H9 (cell line): Measurements from ENCODE around the gene LAIR1. TPM values are rescaled to one million over a fixed set of nuclear protein-coding genes. Genes with fewer than 3 reads are reported as not detected.

Source experiments
- DNase-seq: peaks from one replicate; pipeline ENCODE4 v3.0.0-alpha.2; 2017
- H2AFZ ChIP-seq: one replicate; pipeline ENCODE4 v1.6.1; 2013; ENCODE audit warnings: mild to moderate bottlenecking, low read length, control low read depth, moderate library complexity
- H2AK5ac ChIP-seq: 2 replicates; pipeline ENCODE4 v1.6.1; 2013; ENCODE audit warnings: low read length, control low read depth, mixed read lengths; ENCODE audit not compliant: insufficient read length
- H2BK120ac ChIP-seq: one replicate; pipeline ENCODE4 v1.6.1; 2013; ENCODE audit warnings: low read depth, mild to moderate bottlenecking, low read length, control low read depth, inconsistent platforms; ENCODE audit not compliant: poor library complexity, severe bottlenecking
- H2BK12ac ChIP-seq: 2 replicates; pipeline ENCODE4 v1.6.1; 2013; ENCODE audit warnings: low read length, control low read depth, mixed read lengths, low read depth; ENCODE audit not compliant: insufficient read length
- H2BK15ac ChIP-seq: 2 replicates; pipeline ENCODE4 v1.6.1; 2013; ENCODE audit warnings: low read depth, low read length, control low read depth
- H2BK20ac ChIP-seq: one replicate; pipeline ENCODE4 v1.6.1; 2013; ENCODE audit warnings: low read depth, mild to moderate bottlenecking, low read length, control low read depth, inconsistent platforms; ENCODE audit not compliant: poor library complexity, severe bottlenecking
- H2BK5ac ChIP-seq: 2 replicates; pipeline ENCODE4 v1.6.1; 2013; ENCODE audit warnings: low read length, control low read depth, mixed read lengths; ENCODE audit not compliant: insufficient read length
- H3K14ac ChIP-seq: 2 replicates; pipeline ENCODE4 v1.6.1; 2013; ENCODE audit warnings: low read length, control low read depth; ENCODE audit not compliant: insufficient read depth
- H3K18ac ChIP-seq: 2 replicates; pipeline ENCODE4 v1.6.1; 2013; ENCODE audit warnings: low read depth, mild to moderate bottlenecking, mixed read lengths, low read length, control low read depth; ENCODE audit not compliant: insufficient read length
- H3K23ac ChIP-seq: 2 replicates; pipeline ENCODE4 v1.6.1; 2013; ENCODE audit warnings: low read length, control low read depth, mixed read lengths, low read depth; ENCODE audit not compliant: insufficient read length
- H3K23me2 ChIP-seq: 2 replicates; pipeline ENCODE4 v1.6.1; 2013; ENCODE audit warnings: low read depth, mild to moderate bottlenecking, mixed read lengths, low read length, control low read depth; ENCODE audit not compliant: insufficient read length, poor library complexity, severe bottlenecking
- H3K27ac ChIP-seq: 2 replicates; pipeline ENCODE4 v1.5.1; 2013; ENCODE audit warnings: low read length, control low read depth, mixed read lengths, low read depth; ENCODE audit not compliant: insufficient read length
- H3K27me3 ChIP-seq: 2 replicates; pipeline ENCODE4 v1.6.1; 2013; ENCODE audit warnings: low read length, control low read depth, inconsistent platforms; ENCODE audit not compliant: insufficient read depth
- H3K4ac ChIP-seq: 2 replicates; pipeline ENCODE4 v1.6.1; 2013; ENCODE audit warnings: low read depth, mild to moderate bottlenecking, control low read depth, inconsistent platforms, low read length, moderate library complexity
- H3K4me1 ChIP-seq: 2 replicates; pipeline ENCODE4 v1.6.1; 2013; ENCODE audit warnings: low read length, control low read depth, inconsistent platforms; ENCODE audit not compliant: insufficient read depth
- H3K4me2 ChIP-seq: 2 replicates; pipeline ENCODE4 v1.6.1; 2013; ENCODE audit warnings: low read length, control low read depth, mixed read lengths; ENCODE audit not compliant: insufficient read length, insufficient read depth
- H3K56ac ChIP-seq: 2 replicates; pipeline ENCODE4 v1.6.1; 2013; ENCODE audit warnings: low read depth, mild to moderate bottlenecking, mixed read lengths, low read length, control low read depth; ENCODE audit not compliant: insufficient read length
- H3K79me1 ChIP-seq: 2 replicates; pipeline ENCODE4 v1.6.1; 2013; ENCODE audit warnings: low read depth, mild to moderate bottlenecking, moderate library complexity, low read length, control low read depth, inconsistent platforms; ENCODE audit not compliant: insufficient read depth, poor library complexity, severe bottlenecking
- H3K79me2 ChIP-seq: 2 replicates; pipeline ENCODE4 v1.6.1; 2013; ENCODE audit warnings: low read length, control low read depth, inconsistent platforms; ENCODE audit not compliant: insufficient read depth
- H3K9ac ChIP-seq: 2 replicates; pipeline ENCODE4 v1.6.1; 2013; ENCODE audit warnings: low read length, control low read depth, mixed read lengths; ENCODE audit not compliant: insufficient read length; ENCODE audit errors: extremely low read depth
- H3K9me3 ChIP-seq: one replicate; pipeline ENCODE4 v1.6.1; 2013; ENCODE audit warnings: low read depth, low read length, inconsistent platforms; ENCODE audit not compliant: control insufficient read depth
- H3T11ph ChIP-seq: one replicate; pipeline ENCODE4 v1.6.1; 2013; ENCODE audit warnings: mild to moderate bottlenecking, low read length, control low read depth, inconsistent platforms
- H4K20me1 ChIP-seq: one replicate; pipeline ENCODE4 v1.6.1; 2013; ENCODE audit not compliant: control insufficient read depth, insufficient read length, insufficient read depth
- H4K5ac ChIP-seq: 2 replicates; pipeline ENCODE4 v1.6.1; 2013; ENCODE audit warnings: low read depth, mild to moderate bottlenecking, mixed read lengths, low read length, control low read depth; ENCODE audit not compliant: insufficient read length
- H4K8ac ChIP-seq: replicated peaks from 2 replicates; pipeline ENCODE4 v1.6.1; 2013; ENCODE audit warnings: low read length, control low read depth, mixed read lengths, low read depth; ENCODE audit not compliant: insufficient read length
- H4K91ac ChIP-seq: 2 replicates; pipeline ENCODE4 v1.6.1; 2013; ENCODE audit warnings: low read depth, mild to moderate bottlenecking, moderate library complexity, mixed read lengths, low read length, control low read depth; ENCODE audit not compliant: insufficient read length
- H3K27ac Mint-ChIP-seq, 3 experiments: 2 replicates in 2 of 3; 3 replicates in 1 of 3; pipeline ENCODE4 v1.8.0; 2020 to 2021; ENCODE audit warnings: mixed read lengths in 3 of 3, mild to moderate bottlenecking in 1 of 3, moderate library complexity in 1 of 3
- H3K27me3 Mint-ChIP-seq: 2 replicates; pipeline ENCODE4 v1.8.0; 2021; ENCODE audit warnings: low read depth, mild to moderate bottlenecking, moderate library complexity, mixed read lengths
- H3K36me3 Mint-ChIP-seq, 3 experiments: 2 replicates in 2 of 3; 3 replicates in 1 of 3; pipeline ENCODE4 v1.8.0; 2020 to 2021; ENCODE audit warnings: low read depth in 3 of 3, mixed read lengths in 3 of 3; ENCODE audit not compliant: insufficient read depth in 1 of 3
- H3K4me1 Mint-ChIP-seq, 2 experiments: 2 replicates each; pipeline ENCODE4 v1.8.0; 2020; ENCODE audit warnings: mixed read lengths in 2 of 2
- H3K4me3 Mint-ChIP-seq, 2 experiments: 2 replicates in 1 of 2; 3 replicates in 1 of 2; pipeline ENCODE4 v1.8.0; 2020 to 2021; ENCODE audit warnings: mild to moderate bottlenecking in 2 of 2, mixed read lengths in 2 of 2, moderate library complexity in 1 of 2
- H3K9me3 Mint-ChIP-seq, 2 experiments: 2 replicates in 1 of 2; 3 replicates in 1 of 2; pipeline ENCODE4 v1.8.0; 2020; ENCODE audit warnings: mild to moderate bottlenecking in 2 of 2, mixed read lengths in 2 of 2, moderate library complexity in 1 of 2
- WGBS: extraction: QIAGEN DNeasy Blood & Tissue Kit; methylation state at CpG from one replicate; pipeline ENCODE4 v1.1.7; 2013; ENCODE audit warnings: missing lambda C conversion rate, low lambda C conversion rate, mixed read lengths; ENCODE audit not compliant: insufficient read length; ENCODE audit errors: extremely low coverage; 5-methylcytosine and 5-hydroxymethylcytosine counted together
- total RNA-seq: library from RNA; stranded (reverse); gene quantifications from 2 replicates; pipeline ENCODE4 v1.2.1, GENCODE V29; 2021
- TF ChIP-seq, protein P1 (sequence below): fragments of 200-600 bp; sonication (generic); conservative IDR thresholded peaks from 3 replicates; pipeline ENCODE4 v1.8.0; 2021; ENCODE audit warnings: antibody characterized with exemption, mild to moderate bottlenecking

LAIR1 gene
- total RNA-seq, 1 experiment from 2014 or later: not detected

- Mint-ChIP-seq H3K27me3 (peaks cover 23% of the 10 kb centered on the region), H3K4me1 (peaks cover 0 to 6% of the 10 kb centered on the region in 2 experiments; a peak in 1 of 4 replicates), H3K9me3 (peaks cover 0 to 31% of the 10 kb centered on the region in 2 experiments; a peak in 2 of 5 replicates), H3K27ac (no peak overlapping the region), H3K4me3 (no peak overlapping the region), H3K36me3 (no peaks in the 10 kb centered on the region)
- no peaks in the 10 kb centered on the region for H3K79me2 ChIP-seq
- no peaks in the 10 kb centered on the region for H3K27me3 ChIP-seq
- H3K23me2 ChIP-seq: no peaks in the 10 kb centered on the region
- no peak overlapping the region for H3K23ac ChIP-seq
- no peaks in the 10 kb centered on the region for H4K20me1 ChIP-seq
- no peak overlapping the region for H2BK20ac ChIP-seq
- no CpG with 5 or more reads among the region's 14 CpGs for WGBS
- H2AK5ac ChIP-seq: no peak overlapping the region
- H2BK120ac ChIP-seq: no peak overlapping the region
- no peak overlapping the region for H3T11ph ChIP-seq
- no peaks in the 10 kb centered on the region for H3K79me1 ChIP-seq
- H3K14ac ChIP-seq: 0 out of 2 replicates have a peak overlapping the region, but pooled peaks have one; percentile 22
- H4K8ac ChIP-seq: no peak overlapping the region
- no peak overlapping the region for H3K27ac ChIP-seq
- H3K9ac ChIP-seq: no peak overlapping the region
- TF ChIP-seq, protein P1, sequence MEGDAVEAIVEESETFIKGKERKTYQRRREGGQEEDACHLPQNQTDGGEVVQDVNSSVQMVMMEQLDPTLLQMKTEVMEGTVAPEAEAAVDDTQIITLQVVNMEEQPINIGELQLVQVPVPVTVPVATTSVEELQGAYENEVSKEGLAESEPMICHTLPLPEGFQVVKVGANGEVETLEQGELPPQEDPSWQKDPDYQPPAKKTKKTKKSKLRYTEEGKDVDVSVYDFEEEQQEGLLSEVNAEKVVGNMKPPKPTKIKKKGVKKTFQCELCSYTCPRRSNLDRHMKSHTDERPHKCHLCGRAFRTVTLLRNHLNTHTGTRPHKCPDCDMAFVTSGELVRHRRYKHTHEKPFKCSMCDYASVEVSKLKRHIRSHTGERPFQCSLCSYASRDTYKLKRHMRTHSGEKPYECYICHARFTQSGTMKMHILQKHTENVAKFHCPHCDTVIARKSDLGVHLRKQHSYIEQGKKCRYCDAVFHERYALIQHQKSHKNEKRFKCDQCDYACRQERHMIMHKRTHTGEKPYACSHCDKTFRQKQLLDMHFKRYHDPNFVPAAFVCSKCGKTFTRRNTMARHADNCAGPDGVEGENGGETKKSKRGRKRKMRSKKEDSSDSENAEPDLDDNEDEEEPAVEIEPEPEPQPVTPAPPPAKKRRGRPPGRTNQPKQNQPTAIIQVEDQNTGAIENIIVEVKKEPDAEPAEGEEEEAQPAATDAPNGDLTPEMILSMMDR: no peak
- no peak overlapping the region for H4K91ac ChIP-seq
- H3K4ac ChIP-seq: no peak overlapping the region
- H2BK15ac ChIP-seq: no peak overlapping the region; the same call in 1 of the 2 replicates
- H2BK5ac ChIP-seq: no peak overlapping the region
- H2AFZ ChIP-seq: no peak overlapping the region
- DNase-seq: no peak
- H3K4me2 ChIP-seq: no peak overlapping the region
- H3K18ac ChIP-seq: no peak overlapping the region
- H4K5ac ChIP-seq: no peak overlapping the region
- H3K9me3 ChIP-seq: no peaks in the 10 kb centered on the region
- no peak overlapping the region for H2BK12ac ChIP-seq
- no peaks in the 10 kb centered on the region for H3K4me1 ChIP-seq
- H3K56ac ChIP-seq: no peak overlapping the region
Measured at GRCh38 chr19:54355675-54356074, 9.1 kb downstream of the LAIR1 start.
